Liver (tissue), 9 donors: ENCODE results near the gene HELLS. TPM values are rescaled to one million over a fixed set of nuclear protein-coding genes. Genes with fewer than 3 reads are reported as not detected.

Experiments used
- DNase-seq: peaks from one replicate; pipeline ENCODE4 v3.0.0-alpha.2; 2017; ENCODE audit warnings: low spot score
- H3K27ac ChIP-seq, 2 donors: one replicate each; pipeline ENCODE4 v1.7.0; 2013; ENCODE audit warnings: inconsistent platforms in 2 of 2, low read length in 2 of 2, control low read depth in 1 of 2, low read depth in 1 of 2, mild to moderate bottlenecking in 1 of 2
- H3K27me3 ChIP-seq, 4 donors: one replicate each; pipeline versions ENCODE4 v1.6.1 to v1.7.0; 2013; ENCODE audit warnings: low read length in 3 of 4, inconsistent platforms in 1 of 4, mild to moderate bottlenecking in 1 of 4, moderate library complexity in 1 of 4; ENCODE audit not compliant: control insufficient read depth in 4 of 4, insufficient read depth in 4 of 4
- H3K36me3 ChIP-seq, 4 donors: one replicate each; pipeline versions ENCODE4 v1.6.1 to v1.7.0; 2013; ENCODE audit warnings: low read length in 3 of 4, mild to moderate bottlenecking in 3 of 4, low read depth in 1 of 4, moderate library complexity in 1 of 4; ENCODE audit not compliant: control insufficient read depth in 4 of 4, insufficient read depth in 3 of 4
- H3K4me1 ChIP-seq, 4 donors: one replicate each; pipeline versions ENCODE4 v1.6.1 to v1.7.0; 2013; ENCODE audit warnings: low read length in 3 of 4, mild to moderate bottlenecking in 3 of 4, moderate library complexity in 1 of 4; ENCODE audit not compliant: control insufficient read depth in 4 of 4, insufficient read depth in 4 of 4
- H3K4me3 ChIP-seq, 3 donors: one replicate each; pipeline versions ENCODE4 v1.6.1 to v1.7.0; 2013; ENCODE audit warnings: low read length in 3 of 3, control low read depth in 1 of 3, low read depth in 1 of 3, mild to moderate bottlenecking in 1 of 3
- H3K9ac ChIP-seq, 2 donors: one replicate each; pipeline ENCODE4 v1.7.0; 2013; ENCODE audit warnings: low read length in 2 of 2, mild to moderate bottlenecking in 2 of 2, moderate library complexity in 2 of 2, control low read depth in 1 of 2, low read depth in 1 of 2
- H3K9me3 ChIP-seq, 4 donors: one replicate each; pipeline versions ENCODE4 v1.6.1 to v1.7.0; 2013; ENCODE audit warnings: low read length in 3 of 4; ENCODE audit not compliant: control insufficient read depth in 4 of 4
- ATF3 ChIP-seq: IDR thresholded peaks from 2 replicates; pipeline ENCODE4 v1.6.1; 2016; ENCODE audit warnings: antibody characterized with exemption
- CTCF ChIP-seq: fragments of 150-350 bp; IDR thresholded peaks from 2 replicates; pipeline ENCODE4 v1.5.1; 2017; ENCODE audit warnings: improper control_type of control experiment, low read depth, low read length; ENCODE audit not compliant: missing input control
- FOXA1 ChIP-seq: IDR thresholded peaks from 2 replicates; pipeline ENCODE4 v1.6.1; 2016; ENCODE audit warnings: antibody characterized with exemption
- FOXA2 ChIP-seq: IDR thresholded peaks from 2 replicates; pipeline ENCODE4 v1.6.1; 2016; ENCODE audit warnings: antibody characterized with exemption
- GABPA ChIP-seq, 2 donors: IDR thresholded peaks in 1 of 2; conservative IDR thresholded peaks in 1 of 2; 2 replicates each; pipeline ENCODE4 v1.6.1; 2016; ENCODE audit warnings: antibody characterized with exemption in 2 of 2, mild to moderate bottlenecking in 1 of 2, moderate library complexity in 1 of 2
- HNF4A ChIP-seq, 2 donors: conservative IDR thresholded peaks; 2 replicates each; pipeline ENCODE4 v1.6.1; 2016; ENCODE audit warnings: antibody characterized with exemption in 2 of 2, mild to moderate bottlenecking in 2 of 2
- JUND ChIP-seq, 2 donors: IDR thresholded peaks; 2 replicates each; pipeline ENCODE4 v1.6.1; 2016; ENCODE audit warnings: antibody characterized with exemption in 2 of 2
- MAX ChIP-seq: IDR thresholded peaks from 2 replicates; pipeline ENCODE4 v1.6.1; 2016; ENCODE audit warnings: antibody characterized with exemption
- NR2F2 ChIP-seq: IDR thresholded peaks from 2 replicates; pipeline ENCODE4 v1.6.1; 2016; ENCODE audit warnings: antibody characterized with exemption
- RAD21 ChIP-seq, 2 donors: IDR thresholded peaks; 2 replicates each; pipeline ENCODE4 v1.6.1; 2016; ENCODE audit warnings: antibody characterized with exemption in 2 of 2, mild to moderate bottlenecking in 2 of 2
- REST ChIP-seq: IDR thresholded peaks from 2 replicates; pipeline ENCODE4 v1.6.1; 2016; ENCODE audit warnings: antibody characterized with exemption, mild to moderate bottlenecking
- RXRA ChIP-seq, 2 donors: IDR thresholded peaks; 2 replicates each; pipeline ENCODE4 v1.6.1; 2017 to 2018; ENCODE audit warnings: antibody characterized with exemption in 2 of 2, mild to moderate bottlenecking in 1 of 2
- SP1 ChIP-seq: IDR thresholded peaks from 2 replicates; pipeline ENCODE4 v1.6.1; 2018; ENCODE audit warnings: antibody characterized with exemption, mild to moderate bottlenecking
- TAF1 ChIP-seq: conservative IDR thresholded peaks from 2 replicates; pipeline ENCODE4 v1.6.1; 2016; ENCODE audit warnings: antibody characterized with exemption, mild to moderate bottlenecking
- YY1 ChIP-seq: IDR thresholded peaks from 2 replicates; pipeline ENCODE4 v1.6.1; 2016; ENCODE audit warnings: antibody characterized with exemption, mild to moderate bottlenecking
- ZBTB33 ChIP-seq: IDR thresholded peaks from 2 replicates; pipeline ENCODE4 v1.6.1; 2016; ENCODE audit warnings: antibody characterized with exemption
- WGBS: extraction: QIAGEN DNeasy Blood & Tissue Kit; methylation state at CpG from one replicate; pipeline ENCODE4 v1.1.7; 2013; 5-methylcytosine and 5-hydroxymethylcytosine counted together
- polyA plus RNA-seq, 2 donors: library from polyadenylated mRNA; stranded (reverse) in 1 of 2; unstranded in 1 of 2; fragments of 200-250 nt in 1 of 2; fragments of >200 nt in 1 of 2; fragmentation: Nextera tagmentation in 1 of 2; extraction: Ambion mirVana in 1 of 2; gene quantifications; one replicate each; pipeline versions ENCODE4 v1.2.1 to v1.2.3, GENCODE V29; 2013 to 2015
- total RNA-seq, 2 donors: library from RNA; depleted of rRNA; stranded (reverse); fragments of >200 nt; gene quantifications; one replicate each; pipeline ENCODE4 v1.2.3, GENCODE V29; 2014
- donor health status: healthy.
- donor health status: healthy.
- donor health status: healthy.
- donor health status: healthy.
- donor health status: healthy.

HELLS gene
- total and polyA plus RNA-seq, 4 donors: 1.2 to 56.4 (median 1.8) TPM

- no peaks in the 10 kb centered on the region for H3K27me3 ChIP-seq
- H3K9ac ChIP-seq: no peak overlapping the region
- H3K27ac ChIP-seq: no peak overlapping the region
- no peak for TF ChIP-seq ZBTB33
- no peak for TF ChIP-seq TAF1
- WGBS: 95% methylated on average over 4 of the region's 4 CpGs
- H3K36me3 ChIP-seq: no peaks in the 10 kb centered on the region
- no peaks in the 10 kb centered on the region for H3K4me1 ChIP-seq
- H3K4me3 ChIP-seq: no peak overlapping the region
- DNase-seq: no peak
- H3K9me3 ChIP-seq: no peaks in the 10 kb centered on the region
Measured at GRCh38 chr10:94608559-94608958, 63.0 kb downstream of the HELLS start.

GRCh38 chr10:94614558-94614957, 69.0 kb downstream of the HELLS start:
- H3K27ac ChIP-seq: no peak overlapping the region
- WGBS: 88% methylated on average over 2 of the region's 2 CpGs
- H3K9ac ChIP-seq: no peak overlapping the region
- no peak for DNase-seq
- H3K4me3 ChIP-seq: no peak overlapping the region
- no peaks in the 10 kb centered on the region for H3K27me3 ChIP-seq
- TF ChIP-seq REST (no peak), GABPA (IDR thresholded peaks at IDR 0.05 in 1 of 2, conservative IDR thresholded peaks at IDR 0.05 in 1 of 2) (no peak), HNF4A (conservative IDR thresholded peaks at IDR 0.05) (no peak), RAD21 (IDR thresholded peaks at IDR 0.05) (no peak), JUND (IDR thresholded peaks at IDR 0.05) (no peak), ZBTB33 (no peak), FOXA2 (no peak), MAX (no peak), NR2F2 (no peak), CTCF (no peak), SP1 (no peak), FOXA1 (no peak), TAF1 (no peak), RXRA (IDR thresholded peaks at IDR 0.05) (no peak), ATF3 (no peak), YY1 (no peak)
- no peaks in the 10 kb centered on the region for H3K36me3 ChIP-seq
- no peaks in the 10 kb centered on the region for H3K4me1 ChIP-seq
- H3K9me3 ChIP-seq: no peaks in the 10 kb centered on the region
